Lung (tissue), 12 donors: ENCODE results near the gene ADAM12. TPM values are rescaled to one million over a fixed set of nuclear protein-coding genes. Genes with fewer than 3 reads are reported as not detected.

Experiments
- ATAC-seq: fragments of 200-7000 bp; cut with Tn5 transposase; one replicate; pipeline ENCODE4 v1.9.1; 2020; ENCODE audit warnings: moderate number of reproducible peaks; ENCODE audit not compliant: insufficient read depth, low FRiP score
- DNase-seq, 3 donors: peaks; one replicate each; pipeline ENCODE4 v3.0.0-alpha.2; 2013 to 2017
- H3K27ac ChIP-seq, 2 donors: one replicate each; pipeline ENCODE4 v1.5.1; 2013; ENCODE audit warnings: mild to moderate bottlenecking in 2 of 2, moderate library complexity in 2 of 2, control low read depth in 1 of 2, inconsistent platforms in 1 of 2, low read depth in 1 of 2, low read length in 1 of 2
- H3K27me3 ChIP-seq, 3 donors: one replicate each; pipeline ENCODE4 v1.5.1; 2013; ENCODE audit warnings: low read length in 2 of 3; ENCODE audit not compliant: control insufficient read depth in 3 of 3, insufficient read depth in 3 of 3
- H3K36me3 ChIP-seq, 4 donors: one replicate each; pipeline ENCODE4 v1.5.1; 2013; ENCODE audit warnings: low read length in 4 of 4, mild to moderate bottlenecking in 1 of 4, moderate library complexity in 1 of 4; ENCODE audit not compliant: control insufficient read depth in 4 of 4, insufficient read depth in 4 of 4
- H3K4me1 ChIP-seq, 5 donors: one replicate each; pipeline ENCODE4 v1.5.1; 2013; ENCODE audit warnings: low read length in 5 of 5, mild to moderate bottlenecking in 2 of 5, moderate library complexity in 1 of 5; ENCODE audit not compliant: control insufficient read depth in 5 of 5, insufficient read depth in 5 of 5
- H3K4me3 ChIP-seq: one replicate; pipeline ENCODE4 v1.5.1; 2013; ENCODE audit warnings: mild to moderate bottlenecking, control low read depth, moderate library complexity
- H3K9ac ChIP-seq, 2 donors: one replicate each; pipeline ENCODE4 v1.5.1; 2013; ENCODE audit warnings: low read length in 2 of 2, control low read depth in 1 of 2; ENCODE audit not compliant: insufficient read depth in 1 of 2
- H3K9me3 ChIP-seq, 4 donors: one replicate each; pipeline ENCODE4 v1.5.1; 2013; ENCODE audit warnings: low read length in 3 of 4, mild to moderate bottlenecking in 1 of 4, moderate library complexity in 1 of 4; ENCODE audit not compliant: control insufficient read depth in 4 of 4, insufficient read depth in 3 of 4
- CTCF ChIP-seq: IDR thresholded peaks from 2 replicates; pipeline ENCODE4 v1.5.1; 2012; ENCODE audit warnings: mild to moderate bottlenecking; ENCODE audit errors: control extremely low read depth, extremely low read depth
- WGBS, 2 donors: extraction: QIAGEN DNeasy Blood & Tissue Kit; methylation state at CpG; one replicate each; pipeline ENCODE4 v1.1.7; 2013; 5-methylcytosine and 5-hydroxymethylcytosine counted together
- polyA plus RNA-seq, 2 donors: library from polyadenylated mRNA; stranded (reverse); fragments of 200-250 nt; gene quantifications; one replicate each; pipeline ENCODE4 v1.2.1, GENCODE V29; 2013
- total RNA-seq, 2 donors: library from RNA; depleted of rRNA in 1 of 2; stranded (reverse); fragments of >200 nt in 1 of 2; gene quantifications; one replicate each; pipeline ENCODE4 v1.2.1, GENCODE V29; 2014 to 2021
- donor health status: control.
- donor health status: control.
- donor health status: Bipolar disorder and iron deficiency.
- donor health status: healthy.
- donor health status: DM: yes; HTN: yes; CAD: no.

ADAM12 gene
- total and polyA plus RNA-seq, 4 donors = 0.16 to 5.8 (median 0.85) TPM

GRCh38 chr10:126160971-126161630 is 227.2 kb downstream of the ADAM12 start:
- Histone ChIP-seq H3K27me3 (no peaks in the 10 kb centered on the region), H3K9ac (no peak overlapping the region), H3K4me3 (no peak overlapping the region), H3K36me3 (no peaks in the 10 kb centered on the region), H3K4me1 (peaks cover 0 to 8% (median 3%) of the 10 kb centered on the region in 5 donors), H3K9me3 (peaks cover 0 to 6% (median 0%) of the 10 kb centered on the region in 4 donors), H3K27ac (no peak overlapping the region)
- TF ChIP-seq CTCF = no peak
- DNase-seq (no peak), ATAC-seq (no peak)
- WGBS, 2 donors = 87 to 90% methylated on average over 10 of the region's 10 CpGs

- Histone ChIP-seq H3K36me3 (no peaks in the 10 kb centered on the region), H3K27me3 (no peaks in the 10 kb centered on the region)
- WGBS, 2 donors = 71 to 72% methylated on average over 5 of the region's 5 CpGs
These were observed 227.7 kb downstream of the ADAM12 start for GRCh38 chr10:126160571-126160970.

DNA sequence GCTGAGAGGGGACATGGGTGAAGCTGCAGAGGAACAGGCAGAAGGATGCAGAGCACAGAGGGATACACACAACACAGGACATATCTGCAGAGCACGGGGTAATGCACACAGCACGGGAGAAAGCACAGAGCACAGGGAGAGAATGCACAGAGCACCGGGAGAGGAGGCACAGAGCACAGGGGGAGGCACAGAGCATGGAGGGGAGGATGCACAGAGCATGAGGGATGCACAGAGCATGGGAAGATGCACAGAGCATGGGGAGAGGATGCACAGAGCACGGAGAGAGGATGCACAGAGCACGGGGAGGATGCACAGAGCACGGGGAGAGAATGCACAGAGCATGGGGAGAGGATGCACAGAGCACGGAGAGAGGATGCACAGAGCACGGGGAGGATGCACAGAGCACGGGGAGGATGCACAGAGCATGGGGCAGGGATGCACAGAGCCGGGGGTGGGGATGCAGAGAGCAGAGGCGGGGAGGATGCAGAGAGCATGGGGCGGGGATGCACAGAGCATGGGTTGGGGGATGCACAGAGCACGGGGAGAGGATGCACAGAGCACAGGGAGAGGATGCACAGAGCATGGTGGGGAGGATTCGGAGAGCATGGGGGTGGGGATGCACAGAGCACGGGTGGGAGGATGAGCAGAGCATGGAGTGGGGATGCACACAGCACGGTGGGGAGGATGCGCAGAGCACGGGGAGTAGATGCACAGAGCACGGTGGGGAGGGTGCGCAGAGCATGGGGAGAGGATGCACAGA is 230.0 kb downstream of the ADAM12 start:
- no peak overlapping the region for H3K27ac ChIP-seq
- no peak overlapping the region for H3K4me3 ChIP-seq
- H3K36me3 ChIP-seq = no peaks in the 10 kb centered on the region
- ATAC-seq (no peak), DNase-seq (no peak)
- H3K27me3 ChIP-seq = no peaks in the 10 kb centered on the region
- H3K4me1 ChIP-seq = peaks cover 0 to 6% (median 0%) of the 10 kb centered on the region in 5 donors
- TF ChIP-seq CTCF = no peak
- no peak overlapping the region for H3K9ac ChIP-seq
- H3K9me3 ChIP-seq = peaks cover 0 to 6% (median 0%) of the 10 kb centered on the region in 4 donors
- WGBS, 2 donors = 76 to 77% methylated on average over 20 of the region's 20 CpGs

More at GRCh38 chr10:126160571-126160970, 227.7 kb downstream of the ADAM12 start:
- Histone ChIP-seq H3K9ac (no peak overlapping the region), H3K9me3 (peaks cover 0 to 6% (median 0%) of the 10 kb centered on the region in 4 donors), H3K4me3 (no peak overlapping the region), H3K4me1 (peaks cover 0 to 8% (median 0%) of the 10 kb centered on the region in 5 donors), H3K27ac (no peak overlapping the region)
- ATAC-seq = no peak
- no peak for TF ChIP-seq CTCF
- DNase-seq = no peak
